ENCODE measurements around the gene PCDHAC1.

DNA sequence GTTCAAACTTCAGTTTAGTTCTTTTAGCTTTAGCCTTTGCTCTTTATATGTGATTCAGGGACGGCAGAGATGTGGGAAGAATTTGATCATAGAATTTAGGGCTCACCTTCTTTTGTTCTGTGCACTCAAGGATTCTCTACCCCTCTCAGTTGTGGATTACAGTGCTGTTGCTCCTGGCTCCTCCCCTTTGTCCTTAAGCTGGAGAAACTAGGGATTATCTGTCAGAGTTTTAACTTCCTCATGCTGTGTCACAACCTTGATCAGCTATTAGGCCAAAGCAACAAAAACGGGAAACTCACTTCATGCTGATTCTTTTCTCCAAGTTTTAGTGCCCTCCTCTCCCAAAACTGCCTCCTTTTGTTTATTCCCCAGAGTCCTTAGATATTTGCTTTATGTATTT, 27.1 kb downstream of the PCDHAC1 start:
- no peak for TF ChIP-seq EP300 (IDR thresholded peaks at IDR 0.05)
- TF ChIP-seq, protein P1, sequence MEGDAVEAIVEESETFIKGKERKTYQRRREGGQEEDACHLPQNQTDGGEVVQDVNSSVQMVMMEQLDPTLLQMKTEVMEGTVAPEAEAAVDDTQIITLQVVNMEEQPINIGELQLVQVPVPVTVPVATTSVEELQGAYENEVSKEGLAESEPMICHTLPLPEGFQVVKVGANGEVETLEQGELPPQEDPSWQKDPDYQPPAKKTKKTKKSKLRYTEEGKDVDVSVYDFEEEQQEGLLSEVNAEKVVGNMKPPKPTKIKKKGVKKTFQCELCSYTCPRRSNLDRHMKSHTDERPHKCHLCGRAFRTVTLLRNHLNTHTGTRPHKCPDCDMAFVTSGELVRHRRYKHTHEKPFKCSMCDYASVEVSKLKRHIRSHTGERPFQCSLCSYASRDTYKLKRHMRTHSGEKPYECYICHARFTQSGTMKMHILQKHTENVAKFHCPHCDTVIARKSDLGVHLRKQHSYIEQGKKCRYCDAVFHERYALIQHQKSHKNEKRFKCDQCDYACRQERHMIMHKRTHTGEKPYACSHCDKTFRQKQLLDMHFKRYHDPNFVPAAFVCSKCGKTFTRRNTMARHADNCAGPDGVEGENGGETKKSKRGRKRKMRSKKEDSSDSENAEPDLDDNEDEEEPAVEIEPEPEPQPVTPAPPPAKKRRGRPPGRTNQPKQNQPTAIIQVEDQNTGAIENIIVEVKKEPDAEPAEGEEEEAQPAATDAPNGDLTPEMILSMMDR (IDR thresholded peaks at IDR 0.05) = no peak
